ENCODE measurements around the gene LAIR2. TPM values are rescaled to one million over a fixed set of nuclear protein-coding genes. Genes with fewer than 3 reads are reported as not detected.
"Not testable (repeated sequence)": the region's sequence is repeated elsewhere in the genome, so short reads cannot be mapped to it uniquely, and the experiment has no call there.

Gene LAIR2
- total RNA-seq, 2 donors from 2014 or later: not detected

DNA sequence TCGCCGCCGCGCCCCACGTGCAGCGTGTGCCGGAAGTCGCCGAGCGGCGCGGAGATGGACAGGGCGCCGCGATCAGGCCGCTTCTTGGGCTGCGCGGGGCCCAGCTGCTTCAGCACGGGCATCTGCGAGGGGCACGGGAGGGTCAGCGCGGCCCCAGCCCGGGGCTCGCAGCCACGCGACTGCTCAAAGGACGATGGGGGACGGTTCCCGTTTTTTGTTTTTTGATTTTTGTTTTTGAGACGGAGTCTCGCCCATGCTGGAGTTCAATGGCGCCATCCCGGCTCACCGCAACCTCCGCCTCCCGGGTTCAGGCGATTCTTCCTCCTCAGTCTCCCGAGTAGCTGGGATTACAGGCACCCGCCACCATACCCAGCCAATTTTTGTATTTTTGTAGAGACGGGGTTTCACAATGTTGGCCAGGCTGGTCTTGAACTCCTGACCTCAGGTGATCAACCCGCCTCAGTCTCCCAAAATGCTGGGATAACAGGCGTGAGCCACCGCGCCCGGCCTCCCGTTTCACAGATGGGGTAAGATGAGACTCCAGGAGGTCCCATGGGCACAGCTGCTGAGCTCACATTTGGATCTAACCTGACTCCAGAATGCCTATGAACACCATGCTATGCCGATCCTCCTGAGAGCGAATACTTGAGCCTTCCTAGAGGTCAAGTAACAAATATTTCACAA is 37.1 kb upstream of the LAIR2 start:
- Histone ChIP-seq H3K4me3 (no peak overlapping the region), H3K9me3 (no peaks in the 10 kb centered on the region), H3K27me3 (replicated peaks; ENCODE audit: insufficient read depth) (no peaks in the 10 kb centered on the region), H3K27ac (peak overlapping the region; percentile 97 to 98), H3K4me1 (replicated peaks) (peaks cover 13% of the 10 kb centered on the region), H3K36me3 (peaks cover 0 to 6% of the 10 kb centered on the region in 2 donors)
- no peak for DNase-seq (ENCODE audit: low spot score)
- TF ChIP-seq POLR2A (IDR thresholded peaks at IDR 0.05) (no peak), CTCF (IDR thresholded peaks at IDR 0.05) (no peak), POLR2AphosphoS5 (IDR thresholded peaks at IDR 0.05) (no peak)
- intact Hi-C loops (cut with DNase I): no loop called here
- WGBS: 70% methylated on average over 49 of the region's 49 CpGs

GRCh38 chr19:54466110-54466480 is 36.5 kb upstream of the LAIR2 start:
- H3K27me3 ChIP-seq (replicated peaks; ENCODE audit: insufficient read depth); H3K9me3 ChIP-seq; H3K36me3 ChIP-seq; DNase-seq (ENCODE audit: low spot score); H3K4me3 ChIP-seq; intact Hi-C loops (cut with DNase I): not testable (repeated sequence)
- peak overlapping the region; percentile 97 to 98 for H3K27ac ChIP-seq
- WGBS: 96% methylated on average over 14 of the region's 14 CpGs
- peaks cover 13% of the 10 kb centered on the region for H3K4me1 ChIP-seq (replicated peaks)

DNA sequence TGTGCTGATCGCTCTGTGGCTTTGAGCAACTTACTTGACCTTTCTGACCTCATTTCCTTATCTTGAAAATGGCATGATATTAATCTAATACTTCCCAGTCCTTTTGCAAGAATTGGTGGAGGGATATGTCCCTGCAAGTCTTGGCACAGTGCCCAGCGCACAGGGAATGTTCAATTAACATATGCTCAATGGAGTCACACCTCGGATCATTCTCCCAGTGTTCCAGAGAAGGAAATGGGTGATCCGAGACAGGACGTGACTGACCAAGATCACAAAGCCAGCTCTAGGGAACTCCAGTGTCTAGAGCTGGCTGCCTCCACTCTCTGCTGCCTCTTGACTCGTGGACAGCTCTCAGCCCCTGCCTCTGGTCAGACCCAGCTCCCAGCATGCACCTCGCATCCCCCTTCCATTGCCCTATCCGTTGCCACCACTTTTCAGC is 33.1 kb upstream of the LAIR2 start:
- WGBS: 52% methylated on average over 8 of the region's 8 CpGs
- Histone ChIP-seq H3K4me3 (peak overlapping the region in 1 of 2 donors; percentile 69), H3K27me3 (replicated peaks; ENCODE audit: insufficient read depth) (no peaks in the 10 kb centered on the region), H3K4me1 (replicated peaks) (peaks cover 7% of the 10 kb centered on the region), H3K9me3 (no peaks in the 10 kb centered on the region), H3K36me3 (no peaks in the 10 kb centered on the region), H3K27ac (peak overlapping the region; percentile 96 to 98)
- no peak for TF ChIP-seq POLR2AphosphoS5 (IDR thresholded peaks at IDR 0.05)
- no peak for TF ChIP-seq POLR2A (IDR thresholded peaks at IDR 0.05)
- no peak for TF ChIP-seq CTCF (IDR thresholded peaks at IDR 0.05)
- DNase-seq (ENCODE audit: low spot score): no peak
- intact Hi-C loops (cut with DNase I): no loop called here

GRCh38 chr19:54470276-54470887 is 32.2 kb upstream of the LAIR2 start:
- no peak for DNase-seq (ENCODE audit: low spot score)
- intact Hi-C loops (cut with DNase I): no loop called here
- TF ChIP-seq POLR2AphosphoS5 (IDR thresholded peaks at IDR 0.05) (no peak), CTCF (IDR thresholded peaks at IDR 0.05) (no peak), POLR2A (IDR thresholded peaks at IDR 0.05) (no peak)

GRCh38 chr19:54470991-54471782 is 31.4 kb upstream of the LAIR2 start:
- intact Hi-C loops (cut with DNase I): no loop called here

More at GRCh38 chr19:54470276-54470887, 32.2 kb upstream of the LAIR2 start:
- Histone ChIP-seq H3K4me3 (peak overlapping the region; percentile 55 to 69), H3K27ac (peak overlapping the region; percentile 96 to 98), H3K4me1 (replicated peaks) (peaks cover 7% of the 10 kb centered on the region), H3K9me3 (no peaks in the 10 kb centered on the region), H3K36me3 (no peaks in the 10 kb centered on the region), H3K27me3 (replicated peaks; ENCODE audit: insufficient read depth) (no peaks in the 10 kb centered on the region)
- 68% methylated on average over 10 of the region's 10 CpGs for WGBS

More at GRCh38 chr19:54470991-54471782, 31.4 kb upstream of the LAIR2 start:
- WGBS: 1% methylated on average over 56 of the region's 60 CpGs
- H3K4me1 ChIP-seq (replicated peaks): peaks cover 7% of the 10 kb centered on the region
- no peaks in the 10 kb centered on the region for H3K27me3 ChIP-seq (replicated peaks; ENCODE audit: insufficient read depth)
- H3K9me3 ChIP-seq: no peaks in the 10 kb centered on the region
- peak overlapping the region; percentile 96 to 98 for H3K27ac ChIP-seq
- peak; percentile 9 for TF ChIP-seq POLR2AphosphoS5 (IDR thresholded peaks at IDR 0.05)
- TF ChIP-seq CTCF (IDR thresholded peaks at IDR 0.05): peak in 1 of 4 experiments; percentile 4
- TF ChIP-seq POLR2A (IDR thresholded peaks at IDR 0.05): peak; percentile 16
- H3K36me3 ChIP-seq: no peaks in the 10 kb centered on the region
- DNase-seq (ENCODE audit: low spot score): no peak
- peak overlapping the region; percentile 55 to 69 for H3K4me3 ChIP-seq
